ENCODE results near the gene BICRAL.

DNA sequence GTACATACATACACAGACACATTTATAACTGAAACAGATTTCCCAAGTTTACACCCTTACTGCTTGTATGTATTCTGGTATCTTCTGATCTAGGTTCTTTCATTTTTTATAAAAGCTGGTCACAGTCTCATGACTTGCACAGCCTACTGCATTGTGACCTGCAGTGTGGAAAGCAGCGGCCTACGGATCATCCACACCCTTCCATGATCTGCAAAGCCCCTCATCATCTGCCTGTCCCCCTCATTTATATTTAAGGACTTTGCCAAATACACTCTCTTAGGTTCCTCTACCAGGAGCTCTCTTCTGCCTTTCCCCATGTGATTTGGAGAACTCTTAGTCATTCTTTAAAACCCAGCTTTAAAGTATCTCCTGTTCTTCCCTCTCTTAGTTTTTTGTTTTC lies 12.0 kb upstream of the BICRAL start:
- no peak for TF ChIP-seq YY1 (IDR thresholded peaks at IDR 0.05; ENCODE audit: low read depth)
- TF ChIP-seq POLR2AphosphoS5 (IDR thresholded peaks at IDR 0.05; ENCODE audit: low read depth, low read length), result no peak
- TF ChIP-seq TEAD4 (IDR thresholded peaks at IDR 0.05; ENCODE audit: borderline replicate concordance, insufficient read depth), result no peak
